ENCODE data around the gene BTBD2. TPM values are rescaled to one million over a fixed set of nuclear protein-coding genes. Genes with fewer than 3 reads are reported as not detected.

Gene BTBD2
- total and polyA plus RNA-seq, 2 of the 13 experiments (the other 11 are each of a cell fraction or from before 2014, with no cell fraction given) = 28.1 to 45.3 TPM

DNA sequence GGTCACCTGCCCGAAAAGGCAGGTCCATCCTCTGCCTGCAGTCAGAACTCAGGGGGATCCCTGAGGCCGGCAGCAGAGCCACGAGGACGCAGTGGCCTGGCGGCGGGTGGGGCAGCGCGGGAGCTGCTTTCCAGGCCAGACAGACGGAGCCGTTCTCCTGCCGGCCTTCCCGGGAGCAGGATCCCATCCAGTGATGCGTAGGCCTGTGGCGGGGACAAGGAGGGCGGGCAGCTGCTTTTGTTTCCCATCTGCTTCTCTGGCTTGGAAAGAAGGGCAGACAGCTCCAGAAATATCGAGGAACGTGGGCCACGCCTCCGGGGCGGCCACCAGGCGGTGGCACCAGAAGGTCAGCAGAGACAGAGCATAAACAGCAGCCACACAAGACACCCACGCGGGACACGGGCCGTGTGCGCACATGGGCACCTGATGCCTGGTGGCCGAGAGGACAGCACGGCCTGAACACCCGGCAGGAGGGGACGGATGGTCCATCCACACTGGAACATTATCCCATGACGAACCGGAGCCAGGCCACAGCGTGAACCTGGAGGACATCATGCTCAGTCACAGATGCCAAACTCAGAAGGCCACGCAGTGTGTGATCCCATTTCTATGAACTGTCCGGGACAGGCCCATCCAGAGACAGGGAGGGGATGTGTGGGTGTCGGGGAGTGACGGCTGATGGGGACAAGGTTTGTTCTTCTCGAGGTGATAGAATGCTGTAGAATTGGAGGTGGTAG, 49.4 kb upstream of the BTBD2 start (continued):
- TF ChIP-seq, protein P1, sequence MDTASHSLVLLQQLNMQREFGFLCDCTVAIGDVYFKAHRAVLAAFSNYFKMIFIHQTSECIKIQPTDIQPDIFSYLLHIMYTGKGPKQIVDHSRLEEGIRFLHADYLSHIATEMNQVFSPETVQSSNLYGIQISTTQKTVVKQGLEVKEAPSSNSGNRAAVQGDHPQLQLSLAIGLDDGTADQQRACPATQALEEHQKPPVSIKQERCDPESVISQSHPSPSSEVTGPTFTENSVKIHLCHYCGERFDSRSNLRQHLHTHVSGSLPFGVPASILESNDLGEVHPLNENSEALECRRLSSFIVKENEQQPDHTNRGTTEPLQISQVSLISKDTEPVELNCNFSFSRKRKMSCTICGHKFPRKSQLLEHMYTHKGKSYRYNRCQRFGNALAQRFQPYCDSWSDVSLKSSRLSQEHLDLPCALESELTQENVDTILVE (CRISPR knock-in tag; IDR thresholded peaks at IDR 0.05) = no peak
- TF ChIP-seq, protein P2, sequence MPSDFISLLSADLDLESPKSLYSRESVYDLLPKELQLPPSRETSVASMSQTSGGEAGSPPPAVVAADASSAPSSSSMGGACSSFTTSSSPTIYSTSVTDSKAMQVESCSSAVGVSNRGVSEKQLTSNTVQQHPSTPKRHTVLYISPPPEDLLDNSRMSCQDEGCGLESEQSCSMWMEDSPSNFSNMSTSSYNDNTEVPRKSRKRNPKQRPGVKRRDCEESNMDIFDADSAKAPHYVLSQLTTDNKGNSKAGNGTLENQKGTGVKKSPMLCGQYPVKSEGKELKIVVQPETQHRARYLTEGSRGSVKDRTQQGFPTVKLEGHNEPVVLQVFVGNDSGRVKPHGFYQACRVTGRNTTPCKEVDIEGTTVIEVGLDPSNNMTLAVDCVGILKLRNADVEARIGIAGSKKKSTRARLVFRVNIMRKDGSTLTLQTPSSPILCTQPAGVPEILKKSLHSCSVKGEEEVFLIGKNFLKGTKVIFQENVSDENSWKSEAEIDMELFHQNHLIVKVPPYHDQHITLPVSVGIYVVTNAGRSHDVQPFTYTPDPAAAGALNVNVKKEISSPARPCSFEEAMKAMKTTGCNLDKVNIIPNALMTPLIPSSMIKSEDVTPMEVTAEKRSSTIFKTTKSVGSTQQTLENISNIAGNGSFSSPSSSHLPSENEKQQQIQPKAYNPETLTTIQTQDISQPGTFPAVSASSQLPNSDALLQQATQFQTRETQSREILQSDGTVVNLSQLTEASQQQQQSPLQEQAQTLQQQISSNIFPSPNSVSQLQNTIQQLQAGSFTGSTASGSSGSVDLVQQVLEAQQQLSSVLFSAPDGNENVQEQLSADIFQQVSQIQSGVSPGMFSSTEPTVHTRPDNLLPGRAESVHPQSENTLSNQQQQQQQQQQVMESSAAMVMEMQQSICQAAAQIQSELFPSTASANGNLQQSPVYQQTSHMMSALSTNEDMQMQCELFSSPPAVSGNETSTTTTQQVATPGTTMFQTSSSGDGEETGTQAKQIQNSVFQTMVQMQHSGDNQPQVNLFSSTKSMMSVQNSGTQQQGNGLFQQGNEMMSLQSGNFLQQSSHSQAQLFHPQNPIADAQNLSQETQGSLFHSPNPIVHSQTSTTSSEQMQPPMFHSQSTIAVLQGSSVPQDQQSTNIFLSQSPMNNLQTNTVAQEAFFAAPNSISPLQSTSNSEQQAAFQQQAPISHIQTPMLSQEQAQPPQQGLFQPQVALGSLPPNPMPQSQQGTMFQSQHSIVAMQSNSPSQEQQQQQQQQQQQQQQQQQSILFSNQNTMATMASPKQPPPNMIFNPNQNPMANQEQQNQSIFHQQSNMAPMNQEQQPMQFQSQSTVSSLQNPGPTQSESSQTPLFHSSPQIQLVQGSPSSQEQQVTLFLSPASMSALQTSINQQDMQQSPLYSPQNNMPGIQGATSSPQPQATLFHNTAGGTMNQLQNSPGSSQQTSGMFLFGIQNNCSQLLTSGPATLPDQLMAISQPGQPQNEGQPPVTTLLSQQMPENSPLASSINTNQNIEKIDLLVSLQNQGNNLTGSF (CRISPR knock-in tag; IDR thresholded peaks at IDR 0.05) = peak; percentile 34; the same call in 1 of the 2 replicates
- TF ChIP-seq, protein P3, sequence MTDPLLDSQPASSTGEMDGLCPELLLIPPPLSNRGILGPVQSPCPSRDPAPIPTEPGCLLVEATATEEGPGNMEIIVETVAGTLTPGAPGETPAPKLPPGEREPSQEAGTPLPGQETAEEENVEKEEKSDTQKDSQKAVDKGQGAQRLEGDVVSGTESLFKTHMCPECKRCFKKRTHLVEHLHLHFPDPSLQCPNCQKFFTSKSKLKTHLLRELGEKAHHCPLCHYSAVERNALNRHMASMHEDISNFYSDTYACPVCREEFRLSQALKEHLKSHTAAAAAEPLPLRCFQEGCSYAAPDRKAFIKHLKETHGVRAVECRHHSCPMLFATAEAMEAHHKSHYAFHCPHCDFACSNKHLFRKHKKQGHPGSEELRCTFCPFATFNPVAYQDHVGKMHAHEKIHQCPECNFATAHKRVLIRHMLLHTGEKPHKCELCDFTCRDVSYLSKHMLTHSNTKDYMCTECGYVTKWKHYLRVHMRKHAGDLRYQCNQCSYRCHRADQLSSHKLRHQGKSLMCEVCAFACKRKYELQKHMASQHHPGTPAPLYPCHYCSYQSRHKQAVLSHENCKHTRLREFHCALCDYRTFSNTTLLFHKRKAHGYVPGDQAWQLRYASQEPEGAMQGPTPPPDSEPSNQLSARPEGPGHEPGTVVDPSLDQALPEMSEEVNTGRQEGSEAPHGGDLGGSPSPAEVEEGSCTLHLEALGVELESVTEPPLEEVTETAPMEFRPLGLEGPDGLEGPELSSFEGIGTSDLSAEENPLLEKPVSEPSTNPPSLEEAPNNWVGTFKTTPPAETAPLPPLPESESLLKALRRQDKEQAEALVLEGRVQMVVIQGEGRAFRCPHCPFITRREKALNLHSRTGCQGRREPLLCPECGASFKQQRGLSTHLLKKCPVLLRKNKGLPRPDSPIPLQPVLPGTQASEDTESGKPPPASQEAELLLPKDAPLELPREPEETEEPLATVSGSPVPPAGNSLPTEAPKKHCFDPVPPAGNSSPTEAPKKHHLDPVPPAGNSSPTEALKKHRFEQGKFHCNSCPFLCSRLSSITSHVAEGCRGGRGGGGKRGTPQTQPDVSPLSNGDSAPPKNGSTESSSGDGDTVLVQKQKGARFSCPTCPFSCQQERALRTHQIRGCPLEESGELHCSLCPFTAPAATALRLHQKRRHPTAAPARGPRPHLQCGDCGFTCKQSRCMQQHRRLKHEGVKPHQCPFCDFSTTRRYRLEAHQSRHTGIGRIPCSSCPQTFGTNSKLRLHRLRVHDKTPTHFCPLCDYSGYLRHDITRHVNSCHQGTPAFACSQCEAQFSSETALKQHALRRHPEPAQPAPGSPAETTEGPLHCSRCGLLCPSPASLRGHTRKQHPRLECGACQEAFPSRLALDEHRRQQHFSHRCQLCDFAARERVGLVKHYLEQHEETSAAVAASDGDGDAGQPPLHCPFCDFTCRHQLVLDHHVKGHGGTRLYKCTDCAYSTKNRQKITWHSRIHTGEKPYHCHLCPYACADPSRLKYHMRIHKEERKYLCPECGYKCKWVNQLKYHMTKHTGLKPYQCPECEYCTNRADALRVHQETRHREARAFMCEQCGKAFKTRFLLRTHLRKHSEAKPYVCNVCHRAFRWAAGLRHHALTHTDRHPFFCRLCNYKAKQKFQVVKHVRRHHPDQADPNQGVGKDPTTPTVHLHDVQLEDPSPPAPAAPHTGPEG (CRISPR knock-in tag; IDR thresholded peaks at IDR 0.05) = no peak
- TF ChIP-seq ZSCAN31 (CRISPR knock-in tag; IDR thresholded peaks at IDR 0.05; ENCODE audit: low read depth) (0 out of 2 replicates have a peak, but pooled peaks have one; percentile 50), TEAD2 (CRISPR knock-in tag; IDR thresholded peaks at IDR 0.05) (no peak), AGO1 (IDR thresholded peaks at IDR 0.05; ENCODE audit: low read depth, low read length, poor library complexity, severe bottlenecking) (no peak), ZNF883 (CRISPR knock-in tag; IDR thresholded peaks at IDR 0.05; ENCODE audit: not compliant biosample characterization) (peak; percentile 78), ZNF782 (CRISPR knock-in tag; IDR thresholded peaks at IDR 0.05; ENCODE audit: borderline replicate concordance) (no peak), ZNF143 (CRISPR knock-in tag; IDR thresholded peaks at IDR 0.05) (no peak)
- TF ChIP-seq, protein P4, sequence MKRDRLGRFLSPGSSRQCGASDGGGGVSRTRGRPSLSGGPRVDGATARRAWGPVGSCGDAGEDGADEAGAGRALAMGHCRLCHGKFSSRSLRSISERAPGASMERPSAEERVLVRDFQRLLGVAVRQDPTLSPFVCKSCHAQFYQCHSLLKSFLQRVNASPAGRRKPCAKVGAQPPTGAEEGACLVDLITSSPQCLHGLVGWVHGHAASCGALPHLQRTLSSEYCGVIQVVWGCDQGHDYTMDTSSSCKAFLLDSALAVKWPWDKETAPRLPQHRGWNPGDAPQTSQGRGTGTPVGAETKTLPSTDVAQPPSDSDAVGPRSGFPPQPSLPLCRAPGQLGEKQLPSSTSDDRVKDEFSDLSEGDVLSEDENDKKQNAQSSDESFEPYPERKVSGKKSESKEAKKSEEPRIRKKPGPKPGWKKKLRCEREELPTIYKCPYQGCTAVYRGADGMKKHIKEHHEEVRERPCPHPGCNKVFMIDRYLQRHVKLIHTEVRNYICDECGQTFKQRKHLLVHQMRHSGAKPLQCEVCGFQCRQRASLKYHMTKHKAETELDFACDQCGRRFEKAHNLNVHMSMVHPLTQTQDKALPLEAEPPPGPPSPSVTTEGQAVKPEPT (CRISPR knock-in tag; IDR thresholded peaks at IDR 0.05; ENCODE audit: low read depth) = no peak

All from HepG2 (cell line).